Measurements from ENCODE around the gene ZDHHC8.

Gene ZDHHC8

DNA sequence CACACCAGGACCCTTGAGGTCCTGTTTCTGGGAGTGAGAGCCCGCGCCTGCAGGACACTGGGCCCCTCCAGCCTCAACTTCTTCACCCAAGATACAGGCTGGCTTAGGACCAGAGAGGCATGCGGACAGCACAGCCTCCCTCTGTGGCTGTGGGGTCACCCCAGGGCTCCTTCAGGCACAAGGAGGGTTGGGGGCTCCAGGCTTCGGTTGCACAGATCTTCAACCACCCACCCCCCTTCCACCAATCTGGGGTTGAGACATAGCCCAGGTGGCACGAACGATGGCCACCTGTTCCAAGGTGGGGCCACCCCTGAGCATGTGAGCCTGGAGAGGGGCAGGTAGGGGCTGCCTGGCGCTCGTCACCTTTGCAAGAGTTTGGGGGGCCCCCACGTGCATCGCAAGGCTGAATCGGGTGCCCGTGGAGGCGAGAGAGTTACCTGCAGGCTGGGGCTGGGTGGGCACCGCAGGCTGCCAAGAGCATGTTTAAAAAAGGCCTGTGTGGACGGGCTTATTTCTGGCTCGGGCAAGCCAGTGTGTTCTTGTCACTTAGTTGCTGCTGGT lies 1.2 kb downstream of the ZDHHC8 start:
- peaks cover 6 to 7% of the 10 kb centered on the region in 2 donors for H3K36me3 ChIP-seq (replicated peaks in 1 of 2; ENCODE audit: control insufficient read depth in 2 of 2, insufficient read depth in 2 of 2, low read length in 2 of 2)
- H3K23ac ChIP-seq (ENCODE audit: low read depth, low read length, poor library complexity): peak overlapping the region; percentile 93
- H3K4me3 ChIP-seq (ENCODE audit: low read length in 2 of 2): peak overlapping the region; percentile 75 to 94
- H2BK12ac ChIP-seq (ENCODE audit: low read length): no peak overlapping the region
- H3K4me2 ChIP-seq (ENCODE audit: insufficient read depth, low read length, poor library complexity, severe bottlenecking): peak overlapping the region; percentile 75
- H3K9me3 ChIP-seq (replicated peaks in 1 of 2; ENCODE audit: control insufficient read depth in 2 of 2, insufficient read depth in 1 of 2, low read depth in 1 of 2, low read length in 2 of 2): peaks cover 0 to 4% of the 10 kb centered on the region in 2 donors
- no peak overlapping the region for H2AFZ ChIP-seq (ENCODE audit: low read length)
- no peak overlapping the region for H3K4ac ChIP-seq (ENCODE audit: low read length)
- no peak overlapping the region for H4K8ac ChIP-seq (ENCODE audit: low read depth, low read length)
- peak overlapping the region; percentile 91 for H2AK5ac ChIP-seq (ENCODE audit: low read depth, low read length)
- H3K79me1 ChIP-seq (ENCODE audit: low read depth, low read length): peaks cover 14% of the 10 kb centered on the region
- DNase-seq (ENCODE audit: low spot score): no peak
- no peak overlapping the region for H2BK120ac ChIP-seq (ENCODE audit: low read depth, low read length)
- WGBS, 2 donors (ENCODE audit: extremely low coverage in 2 of 2, insufficient read length in 2 of 2, insufficient replicate concordance in 1 of 2): no CpG with 5 or more reads among the region's 16 CpGs
- H2BK15ac ChIP-seq (ENCODE audit: low read length): no peak overlapping the region
- peak overlapping the region; percentile 97 for H3K9ac ChIP-seq (ENCODE audit: low read depth, low read length, poor library complexity)
- peak overlapping the region; percentile 59 for H2BK5ac ChIP-seq (ENCODE audit: low read length)
- no peak overlapping the region for H3K18ac ChIP-seq (ENCODE audit: low read length)
- peak overlapping the region; percentile 7 for H3K14ac ChIP-seq (ENCODE audit: low read length)
- H3K27me3 ChIP-seq (ENCODE audit: control insufficient read depth in 3 of 3, insufficient read depth in 3 of 3, low read depth in 1 of 3, low read length in 3 of 3): no peaks in the 10 kb centered on the region
- no peak overlapping the region for H4K91ac ChIP-seq (ENCODE audit: low read depth, low read length, poor library complexity)
- H3K27ac ChIP-seq (replicated peaks; ENCODE audit: low read length): no peak overlapping the region
- peaks cover 8 to 16% of the 10 kb centered on the region in 2 donors for H3K4me1 ChIP-seq (ENCODE audit: control insufficient read depth in 2 of 2, insufficient read depth in 1 of 2, low read depth in 1 of 2, low read length in 2 of 2)

DNA sequence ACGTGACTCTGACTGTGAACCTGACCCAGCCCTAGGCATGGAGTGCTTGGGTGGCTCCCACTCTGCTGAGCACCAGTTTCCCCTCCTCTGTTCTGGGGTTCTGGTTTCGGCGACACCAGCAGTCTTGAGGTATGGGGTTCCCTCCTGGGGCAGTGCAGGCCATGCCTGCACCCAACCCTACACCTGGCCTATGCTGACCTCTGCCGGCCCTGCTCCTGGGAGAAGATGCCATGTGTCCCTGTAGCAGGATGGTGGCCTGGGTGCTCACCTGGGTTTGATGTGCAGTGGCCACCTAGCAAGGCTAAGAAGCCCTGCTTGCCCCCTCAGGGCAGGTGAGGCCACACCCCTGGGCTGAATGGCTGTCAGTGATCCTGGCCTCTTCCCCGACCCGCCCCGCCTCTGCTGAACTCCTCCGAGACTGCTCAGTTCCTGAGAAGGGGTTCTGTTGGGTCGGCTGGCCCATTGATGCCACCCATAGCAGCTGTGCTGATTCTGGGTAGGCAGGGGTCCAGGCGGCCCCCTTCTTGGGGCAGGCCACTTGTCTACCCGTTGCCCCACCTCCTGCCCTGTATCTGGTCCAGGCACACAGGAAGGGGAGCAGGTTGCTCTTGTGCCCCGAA lies 2.4 kb downstream of the ZDHHC8 start:
- no peak for DNase-seq (ENCODE audit: low spot score)
- H3K9ac ChIP-seq (ENCODE audit: low read depth, low read length, poor library complexity): peak overlapping the region; percentile 44
- H3K27ac ChIP-seq (replicated peaks; ENCODE audit: low read length): no peak overlapping the region
- no CpG with 5 or more reads among the region's 12 CpGs for WGBS, 2 donors (ENCODE audit: extremely low coverage in 2 of 2, insufficient read length in 2 of 2, insufficient replicate concordance in 1 of 2)
- peak overlapping the region; percentile 63 for H2AK5ac ChIP-seq (ENCODE audit: low read depth, low read length)
- H3K4me2 ChIP-seq (ENCODE audit: insufficient read depth, low read length, poor library complexity, severe bottlenecking): no peak overlapping the region
- H4K91ac ChIP-seq (ENCODE audit: low read depth, low read length, poor library complexity): no peak overlapping the region
- peaks cover 8 to 21% of the 10 kb centered on the region in 2 donors for H3K4me1 ChIP-seq (ENCODE audit: control insufficient read depth in 2 of 2, insufficient read depth in 1 of 2, low read depth in 1 of 2, low read length in 2 of 2)
- peaks cover 21% of the 10 kb centered on the region for H3K79me1 ChIP-seq (ENCODE audit: low read depth, low read length)
- no peak overlapping the region for H3K14ac ChIP-seq (ENCODE audit: low read length)
- H3K4ac ChIP-seq (ENCODE audit: low read length): no peak overlapping the region
- H2BK120ac ChIP-seq (ENCODE audit: low read depth, low read length): no peak overlapping the region
- H2BK5ac ChIP-seq (ENCODE audit: low read length): no peak overlapping the region
- no peaks in the 10 kb centered on the region for H3K27me3 ChIP-seq (ENCODE audit: control insufficient read depth in 3 of 3, insufficient read depth in 3 of 3, low read depth in 1 of 3, low read length in 3 of 3)
- peaks cover 0 to 1% of the 10 kb centered on the region in 2 donors for H3K36me3 ChIP-seq (replicated peaks in 1 of 2; ENCODE audit: control insufficient read depth in 2 of 2, insufficient read depth in 2 of 2, low read length in 2 of 2)
- H3K4me3 ChIP-seq (ENCODE audit: low read length in 2 of 2): no peak overlapping the region
- H3K18ac ChIP-seq (ENCODE audit: low read length): no peak overlapping the region
- H3K23ac ChIP-seq (ENCODE audit: low read depth, low read length, poor library complexity): peak overlapping the region; percentile 80
- H2BK15ac ChIP-seq (ENCODE audit: low read length): no peak overlapping the region
- H2AFZ ChIP-seq (ENCODE audit: low read length): no peak overlapping the region
- H4K8ac ChIP-seq (ENCODE audit: low read depth, low read length): no peak overlapping the region
- no peak overlapping the region for H2BK12ac ChIP-seq (ENCODE audit: low read length)
- H3K9me3 ChIP-seq (replicated peaks in 1 of 2; ENCODE audit: control insufficient read depth in 2 of 2, insufficient read depth in 1 of 2, low read depth in 1 of 2, low read length in 2 of 2): peaks cover 0 to 2% of the 10 kb centered on the region in 2 donors

DNA sequence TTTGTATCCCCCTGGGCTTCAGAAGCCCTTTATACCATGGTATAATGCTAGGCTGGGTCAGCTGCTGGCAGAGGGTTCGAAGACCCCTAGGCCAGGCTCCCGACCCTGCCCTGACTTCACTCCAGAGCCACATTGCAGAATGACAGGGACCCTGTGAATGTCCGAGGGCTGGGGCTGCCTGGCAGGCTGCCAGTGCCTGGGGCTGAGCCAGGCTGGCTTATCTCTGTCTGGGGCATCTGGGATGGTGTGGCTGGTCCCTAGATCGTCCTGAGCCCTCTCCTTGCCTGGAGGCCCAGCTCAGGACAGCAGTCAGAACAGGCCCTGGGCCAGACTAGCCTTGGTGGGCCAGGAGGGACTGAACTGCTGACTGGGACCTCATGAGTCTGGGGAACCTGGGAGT lies 3.7 kb downstream of the ZDHHC8 start:
- peaks cover 27% of the 10 kb centered on the region for H3K79me1 ChIP-seq (ENCODE audit: low read depth, low read length)

DNA sequence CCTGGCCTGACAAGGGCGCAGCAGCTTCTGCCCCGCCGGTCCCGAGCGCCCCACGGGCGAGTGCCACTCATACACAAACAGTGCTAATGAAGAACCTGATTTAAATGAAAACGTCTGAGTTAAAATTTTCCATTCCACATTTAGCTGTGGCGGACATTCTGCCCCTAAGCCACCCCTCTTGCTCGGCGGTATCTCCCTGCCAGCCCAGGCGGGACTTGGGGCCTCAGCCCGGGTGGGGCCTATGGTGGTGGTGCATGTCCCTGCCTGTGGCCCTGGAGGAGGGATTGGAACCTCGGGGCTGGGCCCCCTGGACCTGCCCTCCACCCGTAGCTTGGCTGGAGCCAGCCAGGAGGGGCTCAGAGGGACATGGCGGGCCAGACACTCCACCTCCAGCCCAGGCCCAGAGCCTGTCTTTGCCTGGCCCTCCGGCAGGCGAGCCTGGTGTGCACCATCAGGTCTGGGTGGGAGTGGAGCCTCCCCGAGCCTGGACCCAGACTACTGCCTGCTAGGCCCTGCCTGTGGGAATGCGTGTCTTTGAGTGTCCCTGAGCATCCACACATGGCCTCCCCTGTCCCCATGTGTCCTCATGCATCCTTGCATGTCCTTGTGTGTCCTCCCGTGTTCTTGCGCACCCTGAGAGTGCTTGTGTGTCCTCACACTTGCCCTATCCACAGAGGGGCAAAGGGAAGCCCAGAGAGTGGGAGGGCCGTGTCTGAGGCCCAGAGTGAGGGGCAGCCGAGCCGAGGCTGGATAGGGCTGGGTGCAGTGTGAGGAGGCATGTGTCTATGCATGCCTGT lies 4.4 kb downstream of the ZDHHC8 start:
- Histone ChIP-seq H3K79me1 (ENCODE audit: low read depth, low read length) (peaks cover 32% of the 10 kb centered on the region), H3K27ac (replicated peaks; ENCODE audit: low read length) (no peak overlapping the region), H2BK12ac (ENCODE audit: low read length) (no peak overlapping the region), H2BK5ac (ENCODE audit: low read length) (peak overlapping the region; percentile 54), H2AK5ac (ENCODE audit: low read depth, low read length) (no peak overlapping the region), H3K4me2 (ENCODE audit: insufficient read depth, low read length, poor library complexity, severe bottlenecking) (no peak overlapping the region), H3K4ac (ENCODE audit: low read length) (no peak overlapping the region), H2BK120ac (ENCODE audit: low read depth, low read length) (no peak overlapping the region), H3K4me3 (ENCODE audit: low read length in 2 of 2) (peak overlapping the region in 1 of 2 donors; percentile 61), H2BK15ac (ENCODE audit: low read length) (peak overlapping the region; percentile 51), H4K91ac (ENCODE audit: low read depth, low read length, poor library complexity) (peak overlapping the region; percentile 50), H3K23ac (ENCODE audit: low read depth, low read length, poor library complexity) (peak overlapping the region; percentile 8), H4K8ac (ENCODE audit: low read depth, low read length) (no peak overlapping the region), H3K18ac (ENCODE audit: low read length) (no peak overlapping the region), H3K36me3 (replicated peaks in 1 of 2; ENCODE audit: control insufficient read depth in 2 of 2, insufficient read depth in 2 of 2, low read length in 2 of 2) (peaks cover 6 to 8% of the 10 kb centered on the region in 2 donors), H3K27me3 (ENCODE audit: control insufficient read depth in 3 of 3, insufficient read depth in 3 of 3, low read depth in 1 of 3, low read length in 3 of 3) (no peaks in the 10 kb centered on the region), H3K9me3 (replicated peaks in 1 of 2; ENCODE audit: control insufficient read depth in 2 of 2, insufficient read depth in 1 of 2, low read depth in 1 of 2, low read length in 2 of 2) (peaks cover 0 to 2% of the 10 kb centered on the region in 2 donors), H2AFZ (ENCODE audit: low read length) (no peak overlapping the region), H3K14ac (ENCODE audit: low read length) (no peak overlapping the region), H3K4me1 (ENCODE audit: control insufficient read depth in 2 of 2, insufficient read depth in 1 of 2, low read depth in 1 of 2, low read length in 2 of 2) (peaks cover 7 to 15% of the 10 kb centered on the region in 2 donors), H3K9ac (ENCODE audit: low read depth, low read length, poor library complexity) (peak overlapping the region; percentile 14)
- no CpG with 5 or more reads among the region's 25 CpGs for WGBS, 2 donors (ENCODE audit: extremely low coverage in 2 of 2, insufficient read length in 2 of 2, insufficient replicate concordance in 1 of 2)
- no peak for DNase-seq (ENCODE audit: low spot score)

More for the DNA sequence above, 3.7 kb downstream of the ZDHHC8 start:
- no peak overlapping the region for H3K4me2 ChIP-seq (ENCODE audit: insufficient read depth, low read length, poor library complexity, severe bottlenecking)
- peaks cover 6 to 8% of the 10 kb centered on the region in 2 donors for H3K36me3 ChIP-seq (replicated peaks in 1 of 2; ENCODE audit: control insufficient read depth in 2 of 2, insufficient read depth in 2 of 2, low read length in 2 of 2)
- H3K9me3 ChIP-seq (replicated peaks in 1 of 2; ENCODE audit: control insufficient read depth in 2 of 2, insufficient read depth in 1 of 2, low read depth in 1 of 2, low read length in 2 of 2): peaks cover 0 to 2% of the 10 kb centered on the region in 2 donors
- peak overlapping the region; percentile 74 for H2AK5ac ChIP-seq (ENCODE audit: low read depth, low read length)
- H4K8ac ChIP-seq (ENCODE audit: low read depth, low read length): no peak overlapping the region
- H3K4me1 ChIP-seq (ENCODE audit: control insufficient read depth in 2 of 2, insufficient read depth in 1 of 2, low read depth in 1 of 2, low read length in 2 of 2): peaks cover 8 to 20% of the 10 kb centered on the region in 2 donors
- no CpG with 5 or more reads among the region's 4 CpGs for WGBS, 2 donors (ENCODE audit: extremely low coverage in 2 of 2, insufficient read length in 2 of 2, insufficient replicate concordance in 1 of 2)
- no peak overlapping the region for H2BK15ac ChIP-seq (ENCODE audit: low read length)
- no peak overlapping the region for H3K4ac ChIP-seq (ENCODE audit: low read length)
- H3K27ac ChIP-seq (replicated peaks; ENCODE audit: low read length): no peak overlapping the region
- H3K18ac ChIP-seq (ENCODE audit: low read length): no peak overlapping the region
- no peak overlapping the region for H2BK5ac ChIP-seq (ENCODE audit: low read length)
- no peak overlapping the region for H2AFZ ChIP-seq (ENCODE audit: low read length)
- no peak for DNase-seq (ENCODE audit: low spot score)
- peak overlapping the region; percentile 60 for H3K23ac ChIP-seq (ENCODE audit: low read depth, low read length, poor library complexity)
- H2BK120ac ChIP-seq (ENCODE audit: low read depth, low read length): no peak overlapping the region
- no peak overlapping the region for H3K9ac ChIP-seq (ENCODE audit: low read depth, low read length, poor library complexity)
- no peak overlapping the region for H4K91ac ChIP-seq (ENCODE audit: low read depth, low read length, poor library complexity)
- H3K14ac ChIP-seq (ENCODE audit: low read length): no peak overlapping the region
- no peak overlapping the region for H3K4me3 ChIP-seq (ENCODE audit: low read length in 2 of 2)
- no peaks in the 10 kb centered on the region for H3K27me3 ChIP-seq (ENCODE audit: control insufficient read depth in 3 of 3, insufficient read depth in 3 of 3, low read depth in 1 of 3, low read length in 3 of 3)
- no peak overlapping the region for H2BK12ac ChIP-seq (ENCODE audit: low read length)
